ENCODE measurements around the gene HPD. TPM values are rescaled to one million over a fixed set of nuclear protein-coding genes. Genes with fewer than 3 reads are reported as not detected.

The HPD gene
- total and polyA plus RNA-seq, 4 donors = 0.88 to 4.0 (median 1.2) TPM; not detected in 1

DNA sequence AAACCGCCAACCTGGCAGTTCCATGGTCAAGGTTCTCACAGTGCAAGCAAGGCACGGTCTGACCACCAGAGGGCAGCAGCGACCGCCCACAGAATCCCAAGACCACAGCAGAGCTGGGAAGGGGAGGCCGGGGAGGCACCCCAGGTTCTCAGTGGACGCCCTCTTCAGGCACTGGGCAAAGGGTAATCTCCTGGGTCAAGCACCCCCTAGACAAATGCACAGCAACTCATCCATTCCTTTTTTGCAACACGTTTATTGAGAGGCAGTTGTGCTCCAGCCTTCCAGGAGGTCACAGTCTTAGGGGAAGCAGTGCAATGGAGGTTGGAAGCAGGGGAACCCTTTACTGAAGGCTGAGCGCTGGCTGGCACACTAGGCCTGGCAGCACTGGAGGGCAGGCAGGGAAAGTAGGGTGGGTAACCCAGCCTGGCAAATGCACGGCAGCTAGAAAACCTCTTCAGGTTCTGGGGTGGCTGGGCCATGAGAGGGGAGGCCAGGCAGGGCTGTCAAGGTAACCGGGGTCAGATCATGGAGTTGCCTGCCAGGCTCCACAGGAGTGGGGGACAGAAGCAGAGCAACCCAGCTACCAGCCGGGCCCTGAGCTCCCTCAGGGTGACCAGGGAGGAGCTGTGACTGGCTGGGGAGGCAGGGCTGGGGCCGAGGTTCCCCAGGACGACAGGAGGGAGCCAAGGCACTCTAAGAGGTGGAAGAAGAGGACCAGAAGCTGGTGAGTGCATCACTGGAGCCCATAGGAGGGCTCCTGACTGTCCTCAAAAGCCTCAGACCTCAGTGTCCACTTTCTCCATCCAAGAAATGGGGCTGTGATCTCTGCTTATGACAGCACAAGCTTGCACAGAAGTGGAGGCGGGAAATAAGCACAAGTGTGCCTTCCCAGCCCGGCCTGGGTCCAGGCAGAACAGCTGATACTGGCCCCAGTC lies 63.4 kb downstream of the HPD start:
- TF ChIP-seq CTCF (IDR thresholded peaks at IDR 0.05; ENCODE audit: control extremely low read depth, extremely low read depth) = peak; percentile 95
- H3K4me1 ChIP-seq (ENCODE audit: control insufficient read depth in 5 of 5, insufficient read depth in 5 of 5, low read length in 5 of 5) = peaks cover 3 to 55% (median 33%) of the 10 kb centered on the region in 5 donors
- ATAC-seq (ENCODE audit: insufficient read depth, low FRiP score) = peak; percentile 38

DNA sequence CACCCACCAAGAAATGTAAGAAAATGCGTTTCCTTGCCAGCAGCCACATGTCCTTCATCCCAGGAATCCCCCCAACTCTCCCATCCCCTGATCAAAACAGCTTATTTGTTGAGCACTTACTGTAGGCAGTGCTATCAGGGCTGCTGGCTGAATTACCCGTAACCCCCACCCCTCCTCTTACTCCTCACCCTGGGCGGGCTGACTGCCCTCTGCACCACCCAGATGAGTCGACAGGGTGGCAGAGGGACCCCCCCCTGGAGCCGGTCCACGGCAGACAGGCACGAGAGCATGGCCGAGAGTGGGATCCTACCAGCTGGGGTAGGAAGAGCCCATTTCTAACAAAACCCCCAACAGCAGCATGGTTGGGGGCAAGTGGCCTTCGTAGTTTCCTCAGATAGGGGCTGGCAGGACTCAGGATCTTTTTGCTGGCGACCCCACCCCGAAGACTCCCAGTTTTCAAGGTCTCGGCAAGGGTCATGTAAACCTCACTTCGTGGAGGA lies 64.1 kb downstream of the HPD start:
- Histone ChIP-seq H3K27ac (ENCODE audit: low read depth in 1 of 2, low read length in 1 of 2) (peak overlapping the region; percentile 77 to 80), H3K9ac (ENCODE audit: insufficient read depth in 1 of 2, low read length in 2 of 2) (no peak overlapping the region), H3K9me3 (ENCODE audit: control insufficient read depth in 4 of 4, insufficient read depth in 3 of 4, low read length in 3 of 4) (no peaks in the 10 kb centered on the region), H3K4me1 (ENCODE audit: control insufficient read depth in 5 of 5, insufficient read depth in 5 of 5, low read length in 5 of 5) (peaks cover 3 to 55% (median 33%) of the 10 kb centered on the region in 5 donors), H3K4me3 (no peak overlapping the region), H3K36me3 (ENCODE audit: control insufficient read depth in 4 of 4, insufficient read depth in 4 of 4, low read length in 4 of 4) (peaks cover 0 to 13% (median 4%) of the 10 kb centered on the region in 4 donors), H3K27me3 (ENCODE audit: control insufficient read depth in 3 of 3, insufficient read depth in 3 of 3, low read length in 2 of 3) (no peaks in the 10 kb centered on the region)
- ATAC-seq (ENCODE audit: insufficient read depth, low FRiP score) = no peak
- WGBS, 2 donors = 1 to 4% methylated on average over 13 of the region's 13 CpGs
- DNase-seq = no peak
- no peak for TF ChIP-seq CTCF (IDR thresholded peaks at IDR 0.05; ENCODE audit: control extremely low read depth, extremely low read depth)

More for the DNA sequence above, 63.4 kb downstream of the HPD start:
- peak overlapping the region; percentile 26 to 80 for H3K27ac ChIP-seq (ENCODE audit: low read depth in 1 of 2, low read length in 1 of 2)
- no peaks in the 10 kb centered on the region for H3K9me3 ChIP-seq (ENCODE audit: control insufficient read depth in 4 of 4, insufficient read depth in 3 of 4, low read length in 3 of 4)
- no peak overlapping the region for H3K9ac ChIP-seq (ENCODE audit: insufficient read depth in 1 of 2, low read length in 2 of 2)
- DNase-seq = peak; percentile 91 to 92 (median 92)
- peaks cover 0 to 13% (median 4%) of the 10 kb centered on the region in 4 donors for H3K36me3 ChIP-seq (ENCODE audit: control insufficient read depth in 4 of 4, insufficient read depth in 4 of 4, low read length in 4 of 4)
- H3K27me3 ChIP-seq (ENCODE audit: control insufficient read depth in 3 of 3, insufficient read depth in 3 of 3, low read length in 2 of 3) = no peaks in the 10 kb centered on the region
- no peak overlapping the region for H3K4me3 ChIP-seq
- WGBS, 2 donors = 40 to 45% methylated on average over 15 of the region's 15 CpGs

GRCh38 chr12:121793838-121794533 lies 64.7 kb downstream of the HPD start:
- H3K9ac ChIP-seq (ENCODE audit: insufficient read depth in 1 of 2, low read length in 2 of 2) = peak overlapping the region in 1 of 2 donors; percentile 49
- H3K4me3 ChIP-seq = peak overlapping the region; percentile 33

More at GRCh38 chr12:121793838-121794533, 64.7 kb downstream of the HPD start:
- Histone ChIP-seq H3K4me1 (ENCODE audit: control insufficient read depth in 5 of 5, insufficient read depth in 5 of 5, low read length in 5 of 5) (peaks cover 2 to 51% (median 31%) of the 10 kb centered on the region in 5 donors), H3K27ac (ENCODE audit: low read depth in 1 of 2, low read length in 1 of 2) (peak overlapping the region; percentile 77 to 80), H3K9me3 (ENCODE audit: control insufficient read depth in 4 of 4, insufficient read depth in 3 of 4, low read length in 3 of 4) (no peaks in the 10 kb centered on the region), H3K36me3 (ENCODE audit: control insufficient read depth in 4 of 4, insufficient read depth in 4 of 4, low read length in 4 of 4) (peaks cover 0 to 13% (median 4%) of the 10 kb centered on the region in 4 donors), H3K27me3 (ENCODE audit: control insufficient read depth in 3 of 3, insufficient read depth in 3 of 3, low read length in 2 of 3) (no peaks in the 10 kb centered on the region)
- DNase-seq (peak; percentile 92 to 95 (median 94)), ATAC-seq (ENCODE audit: insufficient read depth, low FRiP score) (peak; percentile 75)
- 1% methylated on average over 59 of the region's 59 CpGs for WGBS, 2 donors
- peak; percentile 99 for TF ChIP-seq CTCF (IDR thresholded peaks at IDR 0.05; ENCODE audit: control extremely low read depth, extremely low read depth)

All from lung (tissue), 12 donors.